ENCODE measurements around the gene PCNP. TPM values are rescaled to one million over a fixed set of nuclear protein-coding genes. Genes with fewer than 3 reads are reported as not detected.

PCNP gene, protein sequence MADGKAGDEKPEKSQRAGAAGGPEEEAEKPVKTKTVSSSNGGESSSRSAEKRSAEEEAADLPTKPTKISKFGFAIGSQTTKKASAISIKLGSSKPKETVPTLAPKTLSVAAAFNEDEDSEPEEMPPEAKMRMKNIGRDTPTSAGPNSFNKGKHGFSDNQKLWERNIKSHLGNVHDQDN
- 90.7 to 107 TPM (median 101 TPM) in 5 replicates for total RNA-seq (2022; extraction: Qiagen RNA extraction)

DNA sequence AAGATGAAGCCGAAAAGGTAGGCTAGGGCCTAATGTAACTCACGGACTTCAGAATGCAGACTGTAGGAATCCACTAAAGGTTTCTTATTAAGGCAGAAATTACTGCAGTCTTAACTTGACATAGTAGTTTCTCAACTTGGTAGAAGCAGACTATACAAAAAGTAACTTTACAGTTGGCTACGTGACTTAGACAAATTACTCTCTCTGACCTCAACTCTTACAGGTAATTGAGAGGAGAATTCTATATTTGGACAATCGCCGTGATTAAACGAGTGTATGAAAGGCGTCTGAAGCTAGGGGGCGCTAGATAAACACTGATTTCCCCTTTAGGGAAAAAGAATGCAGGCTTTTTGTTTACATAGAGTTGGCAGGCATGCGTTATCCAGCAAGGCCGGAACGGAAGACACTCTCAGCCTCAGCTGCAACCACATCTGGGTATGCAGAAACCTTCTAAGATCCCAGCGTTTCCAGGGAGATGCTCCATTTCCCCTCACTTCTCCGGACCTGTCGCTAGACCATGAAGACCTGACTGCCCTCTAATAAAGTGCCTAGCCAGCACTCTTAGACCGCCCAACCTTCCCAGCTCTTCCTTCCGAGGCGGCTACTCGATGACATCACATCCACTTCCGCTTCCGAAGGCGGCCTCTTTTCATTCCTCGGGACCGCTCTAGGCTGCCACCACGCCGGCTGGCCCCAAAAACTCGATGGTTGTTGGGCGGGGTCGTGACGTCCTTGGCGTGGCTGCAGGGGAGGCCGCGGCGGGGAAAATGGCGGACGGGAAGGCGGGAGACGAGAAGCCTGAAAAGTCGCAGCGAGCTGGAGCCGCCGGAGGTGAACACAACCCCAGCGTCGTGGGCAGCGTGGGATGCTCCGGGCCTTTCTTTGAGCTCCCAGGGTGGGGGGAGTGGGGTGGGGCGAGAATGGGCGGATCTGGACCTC, at the start of gene PCNP:
TSS of gene PCNP (plus strand) at position 732 of the 939 bp plus-strand sequence. CDS start at position 768, 36 bp downstream.

DNA sequence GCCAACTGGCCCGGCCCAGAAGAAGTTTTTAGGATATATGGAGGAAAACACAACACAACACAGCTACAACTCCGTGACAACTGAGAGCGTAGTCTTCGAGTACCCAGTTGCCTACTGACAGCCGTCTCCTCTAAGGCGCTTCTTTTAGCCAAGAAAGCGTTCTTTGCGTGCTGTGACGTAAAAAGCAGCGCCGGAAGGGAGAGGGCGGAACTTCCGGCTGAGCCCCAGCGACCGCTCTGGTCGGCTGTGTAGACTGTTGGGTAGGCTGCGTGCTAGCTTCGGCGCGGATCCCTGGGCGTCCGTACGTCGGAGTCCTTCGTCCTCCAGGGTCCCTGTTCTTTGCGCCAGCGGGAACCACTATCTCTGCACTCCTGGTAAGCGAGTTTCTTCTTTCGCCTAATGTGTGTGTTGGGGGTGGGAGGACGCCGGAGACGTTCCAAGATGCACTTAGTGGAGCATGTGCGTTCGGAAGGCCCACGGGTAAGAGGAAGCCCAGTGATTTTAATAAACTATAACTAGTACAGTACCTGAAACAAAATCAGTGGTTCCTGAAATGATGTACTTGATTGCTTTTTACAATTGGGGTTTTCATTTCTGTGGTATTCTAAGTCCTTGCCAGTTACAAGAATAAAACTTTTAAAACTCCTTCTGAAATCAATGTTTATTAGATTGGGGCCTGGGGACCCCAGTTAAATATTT, 12.2 kb upstream of the PCNP start, which contains the start of gene TRMT10C:
TSS of gene TRMT10C (plus strand) at position 239 of the 699 bp plus-strand sequence. CDS start 2,914 bp downstream, outside the sequence.

Other genes starting within 250 kb of the PCNP start
- 1.5 to 2.8 TPM (median 2.5 TPM) in 5 replicates for gene SENP7, start 61.0 kb upstream of the PCNP start, total RNA-seq (2022; extraction: Qiagen RNA extraction)
- gene TRMT10C, start 12.3 kb upstream of the PCNP start, total RNA-seq (2022; extraction: Qiagen RNA extraction) = 30.4 to 32.8 TPM (median 32.4 TPM) in 5 replicates
- 8.8 to 10.6 TPM (median 9.9 TPM) in 5 replicates for gene ZBTB11, start 103.0 kb downstream of the PCNP start, total RNA-seq (2022; extraction: Qiagen RNA extraction)
- 1,627 to 2,221 TPM (median 1,652 TPM) in 5 replicates for gene RPL24, start 112.5 kb downstream of the PCNP start, total RNA-seq (2022; extraction: Qiagen RNA extraction)
- 3.1 to 5.6 TPM (median 4.7 TPM) in 5 replicates for gene CEP97, start 150.4 kb downstream of the PCNP start, total RNA-seq (2022; extraction: Qiagen RNA extraction)
- 18.7 to 25.5 TPM (median 21.0 TPM) in 5 replicates for gene NXPE3, start 205.0 kb downstream of the PCNP start, total RNA-seq (2022; extraction: Qiagen RNA extraction)

Measured in A549 treated with Mapracorat at 1 μM for 4 hours (cell line).